GM21528 (cell line): ENCODE results near the gene CDC42EP3.
A peak's percentile ranks its signal among the peaks of the same experiment; 100 is the strongest.

ENCODE experiments used
- ATAC-seq: cut with Tn5 transposase; IDR thresholded peaks from one replicate; pipeline ENCODE4 v1.9.1; 2021; ENCODE audit warnings: mild to moderate bottlenecking, moderate library complexity; ENCODE audit not compliant: unreplicated experiment, low FRiP score

CDC42EP3 gene

GRCh38 chr2:37683921-37684780, 12.7 kb upstream of the CDC42EP3 start:
- ATAC-seq = no peak

- ATAC-seq = no peak
These were observed 11.8 kb upstream of the CDC42EP3 start for GRCh38 chr2:37683241-37683640.

- ATAC-seq = no peak
These were observed 11.0 kb upstream of the CDC42EP3 start for GRCh38 chr2:37682473-37682872.

- no peak for ATAC-seq
These were observed 10.1 kb upstream of the CDC42EP3 start for GRCh38 chr2:37681587-37681986.

GRCh38 chr2:37679072-37679695, 7.7 kb upstream of the CDC42EP3 start:
- no peak for ATAC-seq

- no peak for ATAC-seq
These were observed 4.8 kb upstream of the CDC42EP3 start for GRCh38 chr2:37676274-37676673.

- ATAC-seq = no peak
These were observed 3.5 kb upstream of the CDC42EP3 start for GRCh38 chr2:37674946-37675345.

GRCh38 chr2:37672870-37673184, 1.4 kb upstream of the CDC42EP3 start:
- no peak for ATAC-seq

GRCh38 chr2:37672104-37672869, 845 bp upstream of the CDC42EP3 start:
- ATAC-seq = peak; percentile 50

GRCh38 chr2:37671816-37672103, 318 bp upstream of the CDC42EP3 start:
- ATAC-seq = no peak

GRCh38 chr2:37670378-37671008, 949 bp downstream of the CDC42EP3 start:
- ATAC-seq = no peak

GRCh38 chr2:37669446-37669845, 2.0 kb downstream of the CDC42EP3 start:
- no peak for ATAC-seq

- ATAC-seq = no peak
These were observed 3.7 kb downstream of the CDC42EP3 start for GRCh38 chr2:37667704-37668103.

- no peak for ATAC-seq
These were observed 4.7 kb downstream of the CDC42EP3 start for GRCh38 chr2:37666772-37667171.

GRCh38 chr2:37665604-37666362, 5.7 kb downstream of the CDC42EP3 start:
- ATAC-seq = no peak

- ATAC-seq = no peak
These were observed 6.4 kb downstream of the CDC42EP3 start for GRCh38 chr2:37665043-37665442.

- no peak for ATAC-seq
These were observed 7.2 kb downstream of the CDC42EP3 start for GRCh38 chr2:37664231-37664643.

GRCh38 chr2:37663390-37663789, 8.1 kb downstream of the CDC42EP3 start:
- no peak for ATAC-seq

GRCh38 chr2:37659723-37660122, 11.7 kb downstream of the CDC42EP3 start:
- ATAC-seq = no peak

GRCh38 chr2:37658682-37659081, 12.8 kb downstream of the CDC42EP3 start:
- no peak for ATAC-seq
